Measurements from ENCODE around the gene TOP3B. TPM values are rescaled to one million over a fixed set of nuclear protein-coding genes. Genes with fewer than 3 reads are reported as not detected.

TOP3B gene
- total RNA-seq, 4 donors from 2014 or later = 4.6 to 36.6 (median 23.4) TPM

GRCh38 chr22:21970037-21970799, 12.4 kb downstream of the TOP3B start:
- no peak overlapping the region for H3K4me3 ChIP-seq
- no peak for DNase-seq
- H3K27me3 ChIP-seq = no peaks in the 10 kb centered on the region
- peaks cover 35 to 100% (median 48%) of the 10 kb centered on the region in 3 donors for H3K36me3 ChIP-seq
- H3K9me3 ChIP-seq = no peaks in the 10 kb centered on the region
- no peak overlapping the region for H3K27ac ChIP-seq
- H3K4me1 ChIP-seq = no peaks in the 10 kb centered on the region
- TF ChIP-seq CTCF (IDR thresholded peaks at IDR 0.05) (no peak), POLR2A (IDR thresholded peaks at IDR 0.05) (no peak)
- intact Hi-C loops (cut with DNase I) = no loop called here
- 67 to 77% methylated on average over 4 to 12 of the region's 19 CpGs for WGBS, 2 donors

- Histone ChIP-seq H3K36me3 (peaks cover 41 to 100% (median 59%) of the 10 kb centered on the region in 3 donors), H3K4me1 (no peaks in the 10 kb centered on the region), H3K9me3 (no peaks in the 10 kb centered on the region), H3K27ac (no peak overlapping the region), H3K4me3 (no peak overlapping the region), H3K27me3 (no peaks in the 10 kb centered on the region)
- WGBS, 2 donors = 81 to 100% methylated on average over 2 of the region's 5 CpGs
- intact Hi-C loops (cut with DNase I) = no loop called here
- no peak for DNase-seq
- TF ChIP-seq CTCF (IDR thresholded peaks at IDR 0.05) (no peak), POLR2A (IDR thresholded peaks at IDR 0.05) (no peak)
These were observed 14.0 kb downstream of the TOP3B start for GRCh38 chr22:21968452-21969129.

DNA sequence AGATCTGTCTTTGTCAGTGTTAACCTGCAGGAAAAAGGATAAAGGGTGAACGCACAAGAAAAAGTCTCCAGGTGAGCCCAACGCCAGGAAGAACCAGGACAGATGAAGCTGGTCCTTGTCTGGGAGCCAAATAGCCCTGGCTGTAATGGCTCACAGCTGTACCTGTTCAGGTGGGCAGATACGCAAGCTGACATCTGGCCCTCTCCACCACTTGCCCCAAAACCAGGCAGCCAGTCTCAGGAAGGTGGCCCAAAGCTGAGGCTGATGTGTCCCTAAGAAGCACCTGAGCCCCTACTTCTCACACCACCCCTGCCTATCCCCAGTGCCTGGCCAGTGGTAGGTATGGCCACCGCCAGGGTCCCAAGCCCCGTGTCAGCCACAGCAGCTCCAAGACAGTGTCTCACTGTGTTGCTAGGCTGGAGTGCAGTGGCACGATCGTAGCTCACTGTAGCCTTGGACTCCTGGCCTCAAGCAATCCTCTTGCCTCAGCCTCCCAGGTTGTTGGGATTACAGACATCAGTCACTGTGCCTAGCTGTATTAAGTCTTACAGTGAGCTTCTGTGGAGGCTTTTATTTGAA, 14.8 kb downstream of the TOP3B start:
- no peak for DNase-seq
- peaks cover 41 to 100% (median 64%) of the 10 kb centered on the region in 3 donors for H3K36me3 ChIP-seq
- H3K4me3 ChIP-seq = no peak overlapping the region
- no peak for TF ChIP-seq CTCF (IDR thresholded peaks at IDR 0.05)
- TF ChIP-seq POLR2A (IDR thresholded peaks at IDR 0.05) = no peak
- H3K4me1 ChIP-seq = no peaks in the 10 kb centered on the region
- no peaks in the 10 kb centered on the region for H3K27me3 ChIP-seq
- 95 to 96% methylated on average over 4 to 5 of the region's 7 CpGs for WGBS, 2 donors
- intact Hi-C loops (cut with DNase I) = no loop called here
- H3K27ac ChIP-seq = no peak overlapping the region
- no peaks in the 10 kb centered on the region for H3K9me3 ChIP-seq

GRCh38 chr22:21966643-21967516, 15.7 kb downstream of the TOP3B start:
- TF ChIP-seq POLR2A (IDR thresholded peaks at IDR 0.05) (no peak), CTCF (IDR thresholded peaks at IDR 0.05) (no peak)
- no peak overlapping the region for H3K27ac ChIP-seq
- DNase-seq = no peak
- WGBS, 2 donors = 92 to 95% methylated on average over 12 to 13 of the region's 16 CpGs
- peaks cover 38 to 100% (median 63%) of the 10 kb centered on the region in 3 donors for H3K36me3 ChIP-seq
- H3K27me3 ChIP-seq = no peaks in the 10 kb centered on the region
- no peaks in the 10 kb centered on the region for H3K9me3 ChIP-seq
- H3K4me3 ChIP-seq = no peak overlapping the region
- H3K4me1 ChIP-seq = peaks cover 0 to 3% (median 0%) of the 10 kb centered on the region in 3 donors
- intact Hi-C loops (cut with DNase I) = no loop called here
